Kidney epithelial cell (primary cell): ENCODE data around the gene TMC8. TPM values are rescaled to one million over a fixed set of nuclear protein-coding genes. Genes with fewer than 3 reads are reported as not detected.

Experiments used
- DNase-seq: peaks from one replicate; pipeline ENCODE4 v3.0.0-alpha.2; 2010; ENCODE audit warnings: low read depth
- H3K27me3 ChIP-seq: 2 replicates; pipeline ENCODE4 v1.6.0; 2011; ENCODE audit warnings: low read length; ENCODE audit not compliant: control insufficient read depth, insufficient read depth
- H3K36me3 ChIP-seq: 2 replicates; pipeline ENCODE4 v1.5.1; 2011; ENCODE audit warnings: low read length; ENCODE audit not compliant: control insufficient read depth, insufficient read depth
- H3K4me3 ChIP-seq: 2 replicates; pipeline ENCODE4 v1.5.1; 2011; ENCODE audit warnings: low read depth, mild to moderate bottlenecking, control low read depth, low read length
- total RNA-seq: library from RNA; depleted of rRNA; stranded (reverse); fragments of >200 nt; gene quantifications from 2 replicates; pipeline ENCODE4 v1.2.3, GENCODE V29; 2015
- TF ChIP-seq, protein P1 (sequence below): IDR thresholded peaks from 2 replicates; pipeline ENCODE4 v1.5.1; 2011; ENCODE audit warnings: mild to moderate bottlenecking, moderate library complexity, low read length, control low read depth, inconsistent platforms; ENCODE audit not compliant: insufficient read depth, poor library complexity, severe bottlenecking

Gene TMC8
- total RNA-seq, 1 donor from 2014 or later: 6.4 TPM

DNA sequence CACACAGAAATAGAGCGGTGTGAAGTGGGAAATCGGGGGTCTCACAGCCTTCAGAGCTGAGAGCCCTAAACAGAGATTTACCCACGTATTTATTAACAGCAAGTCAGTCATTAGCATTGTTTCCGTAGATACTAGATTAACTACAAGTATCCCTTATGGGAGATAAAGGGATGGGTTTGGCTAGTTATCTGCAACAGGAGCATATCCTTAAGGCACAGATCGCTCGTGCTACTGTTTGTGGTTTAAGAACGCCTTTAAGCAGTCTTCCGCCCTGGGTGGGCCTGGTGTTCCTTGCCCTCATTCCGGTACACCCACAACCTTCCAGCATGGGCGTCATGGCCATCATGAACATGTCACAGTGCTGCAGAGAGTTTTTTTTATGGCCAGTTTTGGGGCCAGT is 29.0 kb upstream of the TMC8 start:
- Histone ChIP-seq H3K36me3 (no peaks in the 10 kb centered on the region), H3K27me3 (no peaks in the 10 kb centered on the region), H3K4me3 (no peak overlapping the region)
- no peak for DNase-seq
- TF ChIP-seq, protein P1, sequence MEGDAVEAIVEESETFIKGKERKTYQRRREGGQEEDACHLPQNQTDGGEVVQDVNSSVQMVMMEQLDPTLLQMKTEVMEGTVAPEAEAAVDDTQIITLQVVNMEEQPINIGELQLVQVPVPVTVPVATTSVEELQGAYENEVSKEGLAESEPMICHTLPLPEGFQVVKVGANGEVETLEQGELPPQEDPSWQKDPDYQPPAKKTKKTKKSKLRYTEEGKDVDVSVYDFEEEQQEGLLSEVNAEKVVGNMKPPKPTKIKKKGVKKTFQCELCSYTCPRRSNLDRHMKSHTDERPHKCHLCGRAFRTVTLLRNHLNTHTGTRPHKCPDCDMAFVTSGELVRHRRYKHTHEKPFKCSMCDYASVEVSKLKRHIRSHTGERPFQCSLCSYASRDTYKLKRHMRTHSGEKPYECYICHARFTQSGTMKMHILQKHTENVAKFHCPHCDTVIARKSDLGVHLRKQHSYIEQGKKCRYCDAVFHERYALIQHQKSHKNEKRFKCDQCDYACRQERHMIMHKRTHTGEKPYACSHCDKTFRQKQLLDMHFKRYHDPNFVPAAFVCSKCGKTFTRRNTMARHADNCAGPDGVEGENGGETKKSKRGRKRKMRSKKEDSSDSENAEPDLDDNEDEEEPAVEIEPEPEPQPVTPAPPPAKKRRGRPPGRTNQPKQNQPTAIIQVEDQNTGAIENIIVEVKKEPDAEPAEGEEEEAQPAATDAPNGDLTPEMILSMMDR: no peak

DNA sequence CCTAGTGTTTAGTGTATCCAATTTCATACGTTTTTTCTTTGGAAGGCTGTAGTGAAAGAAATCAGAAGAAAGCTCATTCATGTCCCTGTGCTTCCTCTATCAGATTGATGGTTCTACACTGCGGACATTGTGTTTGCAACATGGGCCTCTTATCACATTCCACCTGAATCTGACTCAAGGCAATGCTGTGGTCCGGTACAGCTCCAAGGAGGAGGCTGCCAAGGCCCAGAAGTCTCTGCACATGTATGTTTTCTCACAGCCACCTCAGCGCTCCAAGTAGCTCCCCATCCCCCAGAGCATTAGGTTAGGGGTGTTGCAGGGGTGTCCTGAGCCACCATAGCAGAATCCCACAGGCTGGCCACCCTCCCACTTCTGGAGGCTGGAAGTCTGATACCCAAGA is 27.3 kb upstream of the TMC8 start:
- DNase-seq: no peak
- Histone ChIP-seq H3K27me3 (no peaks in the 10 kb centered on the region), H3K4me3 (no peak overlapping the region), H3K36me3 (no peaks in the 10 kb centered on the region)
- TF ChIP-seq, protein P1: no peak

DNA sequence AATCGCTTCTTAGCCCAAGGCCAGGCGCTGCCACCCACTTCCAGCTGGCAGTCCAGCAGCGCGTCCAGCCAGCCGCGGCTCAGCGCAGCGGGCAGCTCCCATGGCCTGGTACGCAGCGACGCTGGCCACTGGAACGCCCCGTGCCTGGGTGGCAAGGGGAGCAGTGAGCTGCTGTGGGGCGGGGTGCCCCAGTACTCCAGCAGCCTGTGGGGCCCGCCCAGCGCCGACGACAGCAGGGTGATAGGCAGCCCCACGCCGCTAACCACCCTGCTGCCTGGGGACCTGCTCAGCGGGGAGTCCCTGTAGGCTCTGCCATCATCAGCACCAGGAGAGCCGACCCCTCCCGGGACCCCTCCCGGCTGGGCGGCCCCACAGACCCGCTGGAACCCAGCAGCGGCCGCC is 26.0 kb upstream of the TMC8 start:
- no peaks in the 10 kb centered on the region for H3K27me3 ChIP-seq
- DNase-seq: no peak
- no peak overlapping the region for H3K4me3 ChIP-seq
- no peaks in the 10 kb centered on the region for H3K36me3 ChIP-seq
- TF ChIP-seq, protein P1: no peak

DNA sequence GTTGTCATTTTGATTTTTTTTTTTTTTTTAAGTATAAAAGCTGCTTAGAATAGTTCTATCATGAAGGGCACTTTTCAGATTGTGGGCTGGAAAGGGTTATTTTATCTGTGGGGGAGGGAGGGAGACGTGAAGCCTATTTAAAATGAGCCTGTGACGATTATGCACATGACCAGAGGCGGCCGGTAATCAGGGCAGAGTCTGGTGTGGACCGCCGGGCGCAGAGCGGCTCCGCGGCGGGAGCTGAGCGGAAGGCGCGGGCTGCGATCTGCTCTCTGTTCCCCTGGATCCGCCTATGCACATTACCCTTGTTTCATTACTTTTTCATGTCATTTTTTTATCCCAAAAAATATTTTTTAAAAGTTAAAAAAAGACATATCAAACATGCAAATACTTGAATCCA is 25.5 kb upstream of the TMC8 start:
- no peaks in the 10 kb centered on the region for H3K36me3 ChIP-seq
- no peak overlapping the region for H3K4me3 ChIP-seq
- TF ChIP-seq, protein P1: no peak
- H3K27me3 ChIP-seq: no peaks in the 10 kb centered on the region
- DNase-seq: no peak

DNA sequence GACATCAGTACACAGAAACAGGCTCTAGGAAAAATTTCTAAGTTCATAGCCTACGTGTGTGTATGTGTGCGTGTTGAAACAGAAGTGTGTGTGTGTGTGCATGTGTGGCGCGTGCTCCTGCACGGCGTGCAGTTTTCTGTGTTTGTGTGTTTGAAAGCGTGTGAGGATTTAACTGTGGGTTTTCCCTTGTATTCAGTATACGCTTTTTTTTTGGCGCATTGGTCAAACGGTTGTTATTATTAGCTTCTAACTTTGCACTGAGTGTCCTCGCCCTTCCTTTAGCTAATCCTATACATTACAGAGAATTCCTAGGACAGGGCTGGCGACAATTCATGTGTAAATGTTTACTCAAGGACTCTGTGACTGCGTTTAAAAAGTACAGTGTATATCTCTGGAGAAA is 25.0 kb upstream of the TMC8 start:
- H3K27me3 ChIP-seq: no peaks in the 10 kb centered on the region
- H3K4me3 ChIP-seq: no peak overlapping the region
- TF ChIP-seq, protein P1: no peak

DNA sequence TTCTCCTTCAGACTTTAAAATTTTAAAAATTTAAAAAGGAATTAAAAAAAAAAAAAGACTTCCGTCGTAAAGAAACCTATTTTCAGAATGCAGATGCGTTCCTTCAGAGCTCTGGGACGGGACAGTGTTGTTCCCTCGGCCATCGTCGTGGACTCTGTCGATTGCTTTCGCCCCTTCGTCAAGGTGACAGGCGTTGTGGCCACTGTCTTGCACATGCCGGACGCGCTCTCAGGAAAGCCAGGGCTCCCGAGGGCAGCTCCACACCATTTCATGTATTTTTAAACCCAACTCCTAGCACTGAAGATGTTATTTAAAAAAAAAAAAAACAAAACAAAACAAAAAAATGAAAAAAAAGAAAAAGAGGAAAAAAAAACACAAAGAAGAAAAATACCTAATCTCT is 24.4 kb upstream of the TMC8 start:
- TF ChIP-seq, protein P1: no peak
- no peak overlapping the region for H3K4me3 ChIP-seq
- no peak for DNase-seq
- H3K27me3 ChIP-seq: no peaks in the 10 kb centered on the region
- no peaks in the 10 kb centered on the region for H3K36me3 ChIP-seq

More for the DNA sequence above, 25.0 kb upstream of the TMC8 start:
- no peak for DNase-seq
- H3K36me3 ChIP-seq: no peaks in the 10 kb centered on the region
